Mesenchymal stem cell (in vitro differentiated cells and primary cell): ENCODE data around the gene ZRANB1.

Experiments used
- DNase-seq: peaks from one replicate; pipeline ENCODE4 v3.0.0-alpha.2; 2013
- H2AFZ ChIP-seq: one replicate; pipeline ENCODE4 v1.6.1; 2013; ENCODE audit warnings: low read depth, mild to moderate bottlenecking, control low read depth, inconsistent platforms, low read length, moderate library complexity
- H2AK5ac ChIP-seq: 2 replicates; pipeline ENCODE4 v1.6.1; 2013; ENCODE audit warnings: low read length, moderate library complexity, mild to moderate bottlenecking, inconsistent platforms; ENCODE audit not compliant: severe bottlenecking
- H2BK120ac ChIP-seq: one replicate; pipeline ENCODE4 v1.6.1; 2013; ENCODE audit warnings: low read depth, mild to moderate bottlenecking, inconsistent platforms, low read length, moderate library complexity
- H2BK12ac ChIP-seq, 2 experiments: one replicate each; pipeline ENCODE4 v1.6.1; 2013; ENCODE audit warnings: inconsistent platforms in 2 of 2, low read length in 2 of 2, mild to moderate bottlenecking in 2 of 2, moderate library complexity in 2 of 2, control low read depth in 1 of 2
- H2BK15ac ChIP-seq: one replicate; pipeline ENCODE4 v1.6.1; 2013; ENCODE audit warnings: mild to moderate bottlenecking, low read depth, inconsistent platforms; ENCODE audit not compliant: poor library complexity, severe bottlenecking
- H2BK5ac ChIP-seq: 2 replicates; pipeline ENCODE4 v1.6.1; 2013; ENCODE audit warnings: low read depth, mild to moderate bottlenecking, low read length, control low read depth, inconsistent platforms; ENCODE audit not compliant: poor library complexity, severe bottlenecking
- H3K14ac ChIP-seq, 2 experiments: one replicate each; pipeline ENCODE4 v1.6.1; 2013; ENCODE audit warnings: inconsistent platforms in 2 of 2, low read length in 2 of 2, control low read depth in 1 of 2, mild to moderate bottlenecking in 1 of 2, moderate library complexity in 1 of 2
- H3K18ac ChIP-seq, 2 experiments: one replicate each; pipeline ENCODE4 v1.6.1; 2013; ENCODE audit warnings: inconsistent platforms in 2 of 2, low read length in 2 of 2, control low read depth in 1 of 2, low read depth in 1 of 2, mild to moderate bottlenecking in 1 of 2
- H3K23ac ChIP-seq, 2 experiments: one replicate each; pipeline ENCODE4 v1.6.1; 2013; ENCODE audit warnings: inconsistent platforms in 2 of 2, low read length in 2 of 2, mild to moderate bottlenecking in 2 of 2, moderate library complexity in 2 of 2, control low read depth in 1 of 2
- H3K27ac ChIP-seq: 2 replicates; pipeline ENCODE4 v1.5.1; 2013; ENCODE audit warnings: mild to moderate bottlenecking, moderate library complexity, low read length, control low read depth, inconsistent platforms; ENCODE audit not compliant: poor library complexity, severe bottlenecking
- H3K27me3 ChIP-seq, 2 experiments: 2 replicates each; pipeline versions ENCODE4 v1.6.1 to v1.7.0; 2013; ENCODE audit warnings: low read length in 2 of 2, mild to moderate bottlenecking in 2 of 2, moderate library complexity in 2 of 2, control low read depth in 1 of 2, inconsistent platforms in 1 of 2; ENCODE audit not compliant: control insufficient read depth in 1 of 2, insufficient read depth in 1 of 2
- H3K36me3 ChIP-seq, 2 experiments: 2 replicates each; pipeline versions ENCODE4 v1.6.1 to v1.7.0; 2013; ENCODE audit warnings: low read length in 2 of 2, control low read depth in 1 of 2, inconsistent platforms in 1 of 2, low read depth in 1 of 2, mild to moderate bottlenecking in 1 of 2; ENCODE audit not compliant: insufficient read depth in 2 of 2, control insufficient read depth in 1 of 2
- H3K4ac ChIP-seq, 2 experiments: one replicate each; pipeline ENCODE4 v1.6.1; 2013; ENCODE audit warnings: inconsistent platforms in 2 of 2, low read length in 2 of 2, mild to moderate bottlenecking in 2 of 2, moderate library complexity in 2 of 2, control low read depth in 1 of 2, low read depth in 1 of 2
- H3K4me1 ChIP-seq: 2 replicates; pipeline ENCODE4 v1.6.1; 2013; ENCODE audit warnings: low read depth, low read length, control low read depth; ENCODE audit not compliant: control insufficient read depth, insufficient read depth
- H3K4me2 ChIP-seq: 2 replicates; pipeline ENCODE4 v1.6.1; 2013; ENCODE audit warnings: low read length, mild to moderate bottlenecking, inconsistent platforms; ENCODE audit not compliant: poor library complexity, severe bottlenecking
- H3K4me3 ChIP-seq, 2 experiments: 2 replicates each; pipeline versions ENCODE4 v1.5.1 to v1.7.0; 2013; ENCODE audit warnings: low read length in 2 of 2, mild to moderate bottlenecking in 2 of 2, control low read depth in 1 of 2, low read depth in 1 of 2; ENCODE audit not compliant: insufficient read depth in 1 of 2
- H3K79me1 ChIP-seq: replicated peaks from 2 replicates; pipeline ENCODE4 v1.6.1; 2013; ENCODE audit warnings: mild to moderate bottlenecking, control low read depth, low read length, inconsistent platforms; ENCODE audit not compliant: poor library complexity, severe bottlenecking
- H3K9ac ChIP-seq: 2 replicates; pipeline ENCODE4 v1.7.0; 2013; ENCODE audit warnings: mild to moderate bottlenecking, low read length, moderate library complexity
- H3K9me3 ChIP-seq: 2 replicates; pipeline ENCODE4 v1.7.0; 2013; ENCODE audit warnings: mild to moderate bottlenecking, low read length; ENCODE audit not compliant: control insufficient read depth
- H4K8ac ChIP-seq: one replicate; pipeline ENCODE4 v1.6.1; 2013; ENCODE audit warnings: inconsistent platforms, mild to moderate bottlenecking, low read length, moderate library complexity
- H4K91ac ChIP-seq: one replicate; pipeline ENCODE4 v1.6.1; 2013; ENCODE audit warnings: mild to moderate bottlenecking, low read length, inconsistent platforms
- WGBS: methylation state at CpG from one replicate; pipeline ENCODE4 v1.1.7; 2013; ENCODE audit warnings: mixed read lengths; 5-methylcytosine and 5-hydroxymethylcytosine counted together

Gene ZRANB1

GRCh38 chr10:125026036-125026931 lies 84.4 kb downstream of the ZRANB1 start:
- H3K4me2 ChIP-seq: no peak overlapping the region
- peaks cover 64% of the 10 kb centered on the region for H3K79me1 ChIP-seq
- peak overlapping the region in 1 of 2 experiments; percentile 30 for H3K23ac ChIP-seq
- no peak overlapping the region for H2BK120ac ChIP-seq
- no peak overlapping the region for H3K27ac ChIP-seq
- WGBS: 98% methylated on average over 50 of the region's 51 CpGs
- no peaks in the 10 kb centered on the region for H3K27me3 ChIP-seq
- no peak overlapping the region for H3K4ac ChIP-seq
- peaks cover 25% of the 10 kb centered on the region for H3K4me1 ChIP-seq
- H2AK5ac ChIP-seq: no peak overlapping the region
- no peak overlapping the region for H2BK15ac ChIP-seq
- no peaks in the 10 kb centered on the region for H3K9me3 ChIP-seq
- no peak overlapping the region for H2BK5ac ChIP-seq
- peak overlapping the region; percentile 37 for H4K91ac ChIP-seq
- H3K18ac ChIP-seq: no peak overlapping the region
- no peak overlapping the region for H3K14ac ChIP-seq
- no peak overlapping the region for H4K8ac ChIP-seq
- H3K36me3 ChIP-seq: peaks cover 13 to 47% of the 10 kb centered on the region in 2 experiments
- no peak overlapping the region for H2AFZ ChIP-seq
- DNase-seq: no peak
- H3K4me3 ChIP-seq: no peak overlapping the region
- H2BK12ac ChIP-seq: no peak overlapping the region
- H3K9ac ChIP-seq: no peak overlapping the region

GRCh38 chr10:125026974-125027735 lies 85.2 kb downstream of the ZRANB1 start:
- no peak for DNase-seq
- peaks cover 62% of the 10 kb centered on the region for H3K79me1 ChIP-seq
- no peak overlapping the region for H2BK12ac ChIP-seq
- H3K9ac ChIP-seq: no peak overlapping the region
- H2BK5ac ChIP-seq: no peak overlapping the region
- no peak overlapping the region for H2BK120ac ChIP-seq
- peak overlapping the region in 1 of 2 experiments; percentile 27 for H3K4ac ChIP-seq
- H3K14ac ChIP-seq: peak overlapping the region in 1 of 2 experiments; percentile 36
- no peak overlapping the region for H3K18ac ChIP-seq
- no peak overlapping the region for H3K23ac ChIP-seq
- peak overlapping the region; percentile 7 for H4K91ac ChIP-seq
- H2AK5ac ChIP-seq: no peak overlapping the region
- no peaks in the 10 kb centered on the region for H3K9me3 ChIP-seq
- H2AFZ ChIP-seq: no peak overlapping the region
- no peak overlapping the region for H3K4me2 ChIP-seq
- H3K4me3 ChIP-seq: no peak overlapping the region
- no peak overlapping the region for H3K27ac ChIP-seq
- H3K4me1 ChIP-seq: peaks cover 18% of the 10 kb centered on the region
- H2BK15ac ChIP-seq: no peak overlapping the region
- 97% methylated on average over 36 of the region's 40 CpGs for WGBS
- H4K8ac ChIP-seq: no peak overlapping the region
- H3K36me3 ChIP-seq: peaks cover 15 to 49% of the 10 kb centered on the region in 2 experiments
- H3K27me3 ChIP-seq: no peaks in the 10 kb centered on the region

- no peak for DNase-seq
- Histone ChIP-seq H3K23ac (no peak overlapping the region), H3K14ac (no peak overlapping the region), H3K18ac (peak overlapping the region in 1 of 2 experiments; percentile 42), H3K4me2 (no peak overlapping the region), H2BK5ac (no peak overlapping the region), H3K9ac (peak overlapping the region; percentile 10), H3K79me1 (peaks cover 62% of the 10 kb centered on the region), H2AFZ (no peak overlapping the region), H3K4ac (no peak overlapping the region), H3K9me3 (no peaks in the 10 kb centered on the region), H3K4me1 (peaks cover 19% of the 10 kb centered on the region), H3K4me3 (no peak overlapping the region), H3K27me3 (no peaks in the 10 kb centered on the region), H2BK120ac (no peak overlapping the region), H2BK15ac (no peak overlapping the region), H4K8ac (peak overlapping the region; percentile 20), H2AK5ac (no peak overlapping the region), H3K36me3 (peaks cover 15 to 51% of the 10 kb centered on the region in 2 experiments), H4K91ac (no peak overlapping the region), H2BK12ac (peak overlapping the region in 1 of 2 experiments; percentile 61), H3K27ac (no peak overlapping the region)
- WGBS: 90% methylated on average over 17 of the region's 17 CpGs
Observed at GRCh38 chr10:125027871-125028869, 86.2 kb downstream of the ZRANB1 start.
